GM19193 (cell line): Measurements from ENCODE around the gene ECI2.

ENCODE experiments used
- POLR2A ChIP-seq: IDR thresholded peaks from 4 replicates; pipeline ENCODE4 v1.6.1; 2011; ENCODE audit not compliant: insufficient read depth, insufficient read length; ENCODE audit errors: extremely low read depth

Gene ECI2

DNA sequence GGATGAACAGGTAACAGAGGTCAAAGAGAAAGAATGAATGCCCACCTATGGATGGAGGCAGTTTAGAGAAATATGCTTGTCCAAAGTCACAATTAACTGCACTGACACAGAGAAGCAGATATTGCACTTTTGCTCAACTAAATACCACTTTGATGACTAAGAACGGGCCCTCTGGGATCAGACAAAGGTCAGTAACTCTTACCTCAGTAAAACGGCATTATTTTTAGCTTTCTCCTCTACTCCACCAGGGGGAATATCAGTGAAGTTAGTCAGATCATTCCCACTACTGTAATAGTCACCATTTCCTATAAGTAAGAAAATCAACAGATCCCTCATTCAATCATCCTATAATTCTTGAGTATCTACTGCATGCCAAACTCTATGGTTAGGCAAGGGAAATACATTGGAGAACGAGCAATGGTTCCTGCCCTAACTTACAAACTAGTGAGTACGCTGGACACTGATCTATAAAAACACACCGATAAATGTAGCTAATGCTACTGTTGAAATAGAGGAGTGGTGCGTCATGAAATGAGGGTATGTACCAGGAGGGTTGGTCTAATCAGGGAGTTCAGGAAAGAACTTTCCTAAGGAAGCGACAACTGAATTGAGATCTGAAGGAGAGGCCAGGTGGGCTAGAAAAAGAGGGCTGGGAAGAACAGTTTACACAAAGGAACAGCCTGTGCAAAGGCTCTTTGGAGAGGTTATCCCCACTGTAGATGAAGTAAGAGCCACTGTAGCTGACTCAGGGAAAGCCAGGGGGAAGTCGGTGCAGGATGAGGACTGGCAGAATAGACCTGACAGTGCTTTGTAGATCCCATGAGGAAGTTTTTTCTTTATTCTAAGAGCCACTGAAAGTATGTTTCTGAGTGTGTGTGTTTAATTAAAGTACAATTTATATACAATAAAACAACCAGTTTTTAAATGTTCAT, 9.2 kb downstream of the ECI2 start:
- no peak for TF ChIP-seq POLR2A

DNA sequence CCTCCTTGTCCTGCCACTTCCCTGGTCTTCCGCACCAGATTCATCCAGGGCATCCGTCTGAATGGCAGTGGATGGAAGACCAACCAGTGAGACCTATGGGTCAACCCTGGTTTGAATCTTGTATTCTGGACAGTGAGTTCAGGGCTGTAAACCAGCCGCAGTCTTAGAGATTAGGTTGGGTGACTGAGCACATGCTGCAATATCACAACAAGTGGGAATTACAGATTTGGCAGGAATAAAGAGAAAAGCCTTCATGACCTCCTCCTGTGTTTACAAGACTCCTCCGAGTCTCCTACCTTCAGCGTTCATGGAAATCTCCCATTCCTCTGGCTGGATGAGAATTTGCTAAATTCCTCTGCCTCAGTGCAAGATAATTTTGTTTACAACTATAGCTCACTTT, 9.9 kb downstream of the ECI2 start:
- no peak for TF ChIP-seq POLR2A

DNA sequence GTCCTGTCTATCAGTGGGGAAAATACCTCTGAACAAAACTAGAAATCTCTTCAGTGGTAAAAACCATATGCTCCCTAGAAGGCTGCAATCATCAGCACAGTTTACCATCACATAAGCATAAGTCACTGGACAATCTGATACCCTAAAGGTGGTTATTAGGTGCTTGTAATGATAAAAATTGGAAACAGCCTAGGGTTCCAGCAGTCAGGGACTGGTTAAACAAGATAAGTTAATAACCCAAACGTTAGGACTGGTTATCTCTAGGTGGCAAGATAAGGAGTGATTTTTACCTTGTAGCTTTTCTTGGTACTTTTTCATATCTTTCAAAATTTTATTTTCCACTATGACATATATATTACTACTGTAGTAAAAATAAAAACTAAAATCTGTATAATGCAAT, 11.0 kb downstream of the ECI2 start:
- no peak for TF ChIP-seq POLR2A

DNA sequence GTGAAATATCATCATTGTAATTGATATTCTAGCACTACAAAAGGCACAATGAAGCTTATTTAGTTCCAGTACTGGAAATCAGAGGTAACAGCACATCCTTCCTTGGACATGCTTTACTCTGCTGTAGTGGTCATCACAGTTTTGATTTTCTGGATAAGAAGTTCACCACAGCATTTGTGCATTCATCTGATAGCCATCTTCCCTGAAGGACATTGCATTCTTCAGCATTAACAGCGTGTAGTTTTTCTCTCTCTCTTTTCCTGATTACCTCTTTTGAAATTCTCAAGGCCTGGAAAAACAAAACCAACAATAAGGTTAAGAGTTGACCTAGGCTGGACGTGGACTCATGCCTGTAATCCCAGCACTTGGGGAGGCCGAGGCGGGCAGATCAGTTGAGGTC, 19.6 kb downstream of the ECI2 start:
- no peak for TF ChIP-seq POLR2A

DNA sequence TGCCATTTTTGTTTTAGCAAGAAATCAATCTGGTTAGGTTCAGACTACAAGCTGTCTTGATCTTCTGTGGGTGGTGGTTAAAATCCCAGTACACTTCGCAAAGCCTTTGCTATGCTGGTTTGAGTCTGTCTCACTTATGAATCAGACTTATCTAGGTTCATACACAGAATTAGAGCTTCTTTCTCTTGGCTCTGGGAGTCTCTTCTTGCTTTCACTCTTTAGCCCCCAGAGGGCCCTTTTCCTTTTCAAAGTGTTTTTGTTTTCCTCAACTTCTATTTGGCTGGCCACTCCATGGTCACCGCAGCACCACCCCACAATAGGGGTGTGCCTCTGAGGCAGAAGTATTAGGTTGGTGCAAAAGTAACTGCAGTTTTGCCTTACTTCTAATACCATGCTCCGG, 21.3 kb downstream of the ECI2 start:
- no peak for TF ChIP-seq POLR2A

DNA sequence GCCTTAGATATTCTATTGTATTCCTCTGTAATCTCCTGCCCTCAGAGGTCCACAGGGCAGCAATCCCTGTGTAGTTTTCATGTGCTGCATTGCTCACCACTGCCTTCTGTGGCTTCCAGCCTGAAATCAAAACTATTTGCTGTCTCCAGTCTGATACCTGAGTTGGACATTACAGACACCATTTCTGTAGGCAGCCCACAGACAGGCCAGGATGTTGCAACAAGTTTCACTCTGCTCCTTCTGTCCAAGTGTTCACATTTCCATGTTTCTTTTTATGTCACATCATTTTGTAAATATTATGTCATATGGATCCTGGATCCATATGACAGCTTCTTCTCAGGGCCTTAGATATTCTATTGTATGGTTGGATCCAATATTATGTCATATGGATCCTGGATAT, 21.7 kb downstream of the ECI2 start:
- TF ChIP-seq POLR2A, result no peak

DNA sequence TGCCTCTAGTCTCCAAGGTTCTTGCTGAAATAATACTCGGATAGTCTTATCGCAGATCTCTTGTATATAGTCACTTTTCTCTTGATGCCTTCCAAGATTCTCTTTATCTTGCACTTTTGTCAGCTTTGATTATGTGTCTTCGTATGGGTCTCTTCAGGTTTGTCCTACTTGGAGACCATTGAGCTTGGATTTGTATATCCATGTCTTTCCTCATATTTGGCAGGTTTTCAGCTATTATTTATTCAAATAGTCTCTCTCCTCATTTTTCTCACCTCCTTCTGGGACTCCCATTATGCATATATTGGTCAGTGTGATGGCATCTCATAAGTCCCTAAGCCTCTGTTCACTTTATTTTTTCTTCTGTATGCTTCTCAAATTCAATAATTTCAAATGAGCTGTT, 23.0 kb downstream of the ECI2 start:
- no peak for TF ChIP-seq POLR2A

DNA sequence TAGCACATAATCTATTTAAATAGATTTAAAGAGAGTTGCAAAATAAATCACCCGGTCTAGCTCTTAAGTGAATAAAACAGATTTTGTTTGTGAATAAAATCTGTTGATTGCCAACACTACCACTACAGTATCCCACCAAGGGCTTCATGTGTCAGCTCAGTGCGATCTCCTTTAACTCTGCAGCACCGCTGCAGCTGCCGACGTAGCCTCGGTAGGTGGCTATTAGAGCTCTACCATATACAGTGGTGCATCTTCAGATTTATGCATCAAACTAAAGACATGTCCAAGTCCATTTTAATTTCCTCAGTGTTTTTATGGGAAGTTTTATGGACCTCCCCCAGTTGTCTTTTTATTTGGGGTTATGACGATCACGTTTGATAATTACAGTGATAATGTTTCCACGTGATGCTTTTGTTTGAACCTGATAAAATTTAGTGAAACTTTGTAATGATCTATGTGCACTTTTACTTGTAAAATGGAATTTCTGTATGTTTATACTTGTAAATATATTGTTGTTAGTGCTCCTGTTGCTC, 26.7 kb downstream of the ECI2 start:
- no peak for TF ChIP-seq POLR2A

DNA sequence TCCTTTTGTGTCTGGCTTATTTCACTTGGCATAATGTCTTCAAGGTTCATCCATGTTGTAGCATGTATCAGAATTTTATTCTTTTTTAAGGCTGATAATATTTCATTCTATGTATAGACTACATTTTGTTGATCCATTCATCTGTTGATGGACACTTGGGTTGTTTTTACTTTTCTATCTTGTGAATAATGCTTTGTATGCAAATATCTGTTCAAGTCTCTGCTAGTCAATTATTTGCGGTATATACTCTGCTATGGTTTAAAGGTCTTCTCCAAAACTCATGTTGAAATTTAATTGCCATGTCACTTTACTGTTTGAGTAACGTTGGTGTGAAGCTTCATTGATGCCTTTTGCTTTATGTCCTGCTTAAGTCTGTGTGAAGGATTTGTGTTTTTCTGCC, 27.5 kb downstream of the ECI2 start:
- TF ChIP-seq POLR2A, result no peak

DNA sequence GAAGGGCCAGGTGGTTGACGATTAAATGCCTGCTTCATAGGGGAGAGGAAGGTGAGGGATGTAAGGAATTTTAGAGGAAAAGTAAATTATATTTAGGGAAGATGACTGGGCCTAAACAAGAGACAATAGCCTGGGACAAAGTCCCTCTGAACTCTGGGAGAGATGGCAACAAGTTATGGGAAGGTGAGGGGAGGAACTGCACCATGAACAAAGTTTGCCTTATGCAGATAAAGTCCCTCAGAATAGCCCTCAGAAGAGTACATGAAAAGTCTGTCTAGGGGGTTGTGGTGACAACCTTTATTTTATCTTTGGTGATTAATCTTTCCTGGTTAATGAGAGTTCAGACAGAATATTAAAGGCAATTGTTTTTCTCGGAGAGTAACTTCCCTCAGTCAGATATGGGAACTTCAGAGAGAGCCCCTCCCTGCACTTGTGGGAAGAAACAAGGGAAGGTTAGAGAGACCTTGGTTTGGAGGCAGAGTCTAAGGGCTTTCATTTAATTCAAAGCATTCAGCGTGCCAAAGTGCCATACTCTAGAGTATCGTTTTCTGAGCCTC, 29.3 kb downstream of the ECI2 start:
- TF ChIP-seq POLR2A, result no peak

DNA sequence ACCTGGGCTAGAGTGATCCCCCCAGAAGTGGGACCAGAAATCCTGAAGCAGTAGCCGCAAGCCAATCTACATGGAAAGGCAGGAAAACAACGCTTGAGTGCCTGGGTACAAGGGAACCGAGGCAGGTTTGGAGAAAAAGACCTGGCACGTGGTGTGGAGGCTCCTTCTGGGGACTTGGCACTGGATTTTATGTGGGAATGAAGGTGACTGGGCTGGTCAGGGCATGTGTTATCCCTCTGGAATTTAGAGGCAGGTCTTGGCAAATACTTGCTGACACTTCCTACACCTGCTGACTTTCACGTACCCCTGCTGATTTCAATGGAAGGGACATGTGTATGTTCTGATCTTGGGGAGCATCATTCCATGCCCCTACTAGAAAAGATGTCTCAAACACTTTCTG, 31.4 kb downstream of the ECI2 start:
- no peak for TF ChIP-seq POLR2A

DNA sequence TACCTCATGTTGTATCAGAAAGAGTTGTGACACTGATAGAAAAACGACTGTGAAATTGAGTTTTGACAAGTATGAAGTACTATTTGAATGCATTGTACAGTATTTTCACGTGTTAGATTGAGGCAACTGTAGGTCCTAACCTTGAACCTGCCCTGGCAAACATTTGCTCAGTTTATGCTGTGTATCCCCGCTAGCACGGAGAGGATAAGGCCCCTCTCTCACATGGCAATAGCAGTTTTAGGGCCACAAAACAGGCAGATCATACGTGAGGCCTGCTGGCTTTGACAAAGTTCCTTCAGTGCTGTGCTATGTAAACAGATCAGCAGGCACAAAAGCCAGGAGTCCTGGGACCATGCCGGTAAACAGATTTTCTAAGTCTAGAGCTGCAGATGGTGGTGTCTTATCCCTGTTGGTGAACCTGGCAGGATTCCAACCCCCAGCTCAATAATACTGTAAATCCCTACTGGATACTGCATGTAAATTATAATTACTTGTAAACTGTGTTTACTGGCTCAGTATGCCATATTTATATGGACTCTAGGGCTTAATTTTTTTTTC, 32.6 kb downstream of the ECI2 start:
- TF ChIP-seq POLR2A, result no peak

DNA sequence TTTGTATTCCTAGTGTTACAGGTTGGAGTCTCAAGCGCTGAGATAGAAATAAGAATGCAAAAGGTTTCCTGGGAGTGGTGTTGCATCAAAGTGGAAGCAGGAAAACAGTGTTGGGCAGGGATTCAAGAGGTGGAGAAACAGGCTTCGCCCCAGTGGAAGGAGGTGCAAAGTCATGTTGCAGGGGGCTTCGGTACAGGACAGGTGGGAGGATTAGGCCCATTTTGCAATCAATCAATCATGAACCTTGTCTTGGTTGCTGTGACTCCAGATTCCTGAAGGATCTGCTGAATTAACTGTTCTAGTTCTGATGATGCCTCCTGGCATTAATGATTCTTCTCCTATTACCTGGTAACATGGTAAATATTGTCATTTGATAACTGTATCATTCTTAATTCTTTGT, 34.1 kb downstream of the ECI2 start:
- TF ChIP-seq POLR2A, result no peak

DNA sequence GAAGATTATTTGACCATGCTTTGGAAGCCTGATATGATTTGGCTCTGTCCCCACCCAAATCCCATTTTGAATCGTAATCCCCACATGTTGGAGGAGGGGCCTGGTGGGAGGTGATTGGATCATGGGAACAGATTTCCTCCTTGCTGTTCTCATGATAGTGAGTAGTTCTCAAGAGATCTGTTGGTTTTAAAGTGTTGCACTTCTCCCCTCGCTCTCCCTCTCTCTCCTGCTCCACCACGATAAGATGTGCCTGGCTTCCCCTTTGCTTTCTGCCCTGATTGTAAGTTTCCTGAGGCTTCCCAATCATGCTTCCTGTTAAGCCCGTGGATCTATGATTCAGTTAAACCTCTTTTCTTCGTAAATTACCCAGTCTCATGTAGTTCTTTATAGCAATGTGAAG, 34.7 kb downstream of the ECI2 start:
- no peak for TF ChIP-seq POLR2A

DNA sequence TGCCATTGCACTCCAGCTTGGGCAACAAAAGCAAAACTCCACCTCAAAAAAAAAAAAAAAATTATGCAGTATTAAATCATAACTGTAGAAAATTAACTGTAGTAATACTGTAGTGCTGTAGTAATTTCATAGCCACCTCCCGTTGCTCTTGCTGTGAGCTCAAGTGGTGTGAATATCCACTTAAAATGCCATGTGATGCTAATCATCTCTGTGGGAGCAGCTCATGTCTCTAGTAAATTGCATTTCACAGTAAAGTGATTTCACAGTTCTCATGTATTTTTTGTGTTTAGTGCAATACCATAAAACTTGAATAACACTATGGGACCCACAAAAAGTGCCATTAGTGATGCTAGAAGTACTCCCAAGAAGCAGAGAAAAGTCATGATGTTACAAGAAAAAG, 42.1 kb downstream of the ECI2 start:
- TF ChIP-seq POLR2A, result no peak

DNA sequence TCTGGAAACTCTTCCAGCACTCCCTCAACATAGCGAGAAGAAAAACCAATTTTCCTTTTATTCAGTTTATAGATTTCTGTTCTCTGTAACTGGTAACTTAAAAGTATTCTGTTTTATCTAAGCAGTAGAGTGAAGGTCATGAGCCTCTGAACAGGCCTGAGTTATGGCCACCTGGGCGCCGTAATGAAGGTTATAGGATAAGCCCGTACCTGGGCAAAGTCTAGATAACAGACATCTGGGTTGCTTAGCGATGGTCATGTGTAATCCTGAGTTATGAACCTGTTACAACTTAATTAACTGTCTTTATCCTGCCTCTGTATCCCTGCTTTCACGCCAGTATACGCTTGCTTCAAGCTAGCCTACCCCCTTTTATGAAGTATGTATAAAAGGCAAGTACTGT, 43.4 kb downstream of the ECI2 start:
- no peak for TF ChIP-seq POLR2A
